Measurements from ENCODE around the gene ARMC10.

Gene ARMC10

DNA sequence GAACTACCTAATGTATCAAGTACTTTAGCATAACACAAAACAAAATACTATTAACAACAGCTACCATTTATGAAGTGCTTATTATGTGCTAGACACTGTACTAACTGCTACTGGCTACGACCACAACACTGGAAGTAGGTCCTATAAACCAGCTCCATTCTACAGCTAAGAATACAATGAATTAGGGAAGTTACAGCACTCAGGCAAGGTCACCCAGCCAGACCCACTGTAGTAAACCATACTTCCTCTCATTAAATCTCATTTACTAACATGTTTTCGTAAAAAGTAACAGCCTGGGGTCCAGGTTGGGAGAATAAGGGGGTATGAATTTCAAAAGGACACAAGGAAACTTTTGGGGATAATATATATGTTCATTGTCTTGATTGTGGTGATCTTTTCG, 48.6 kb downstream of the ARMC10 start:
- TF ChIP-seq CTCF (conservative IDR thresholded peaks at IDR 0.05; ENCODE audit: low read length), result no peak
- H3K4me3 ChIP-seq (ENCODE audit: low read length), result no peak overlapping the region
- DNase-seq (ENCODE audit: low read depth), result no peak

- TF ChIP-seq CTCF (conservative IDR thresholded peaks at IDR 0.05; ENCODE audit: low read length), result no peak
These were observed 49.6 kb downstream of the ARMC10 start for GRCh38 chr7:103124429-103124979.

DNA sequence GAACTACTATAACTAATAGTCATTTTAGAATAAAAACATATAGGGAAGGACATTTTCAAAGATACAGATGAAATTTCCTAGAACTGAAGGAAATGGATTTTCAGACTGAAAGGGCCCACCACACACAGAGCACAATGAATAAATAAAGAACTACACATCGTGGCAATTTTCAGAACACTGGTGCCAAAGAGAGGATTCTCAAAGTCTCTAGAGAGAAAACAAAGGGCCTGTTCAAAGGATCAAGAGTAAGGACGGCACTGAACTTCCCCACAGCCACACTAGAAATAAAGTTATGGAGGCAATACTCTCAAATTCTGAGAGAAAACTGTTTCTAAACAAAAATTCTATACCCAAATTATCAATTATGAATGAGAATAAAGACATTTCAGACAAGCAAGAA, 52.1 kb downstream of the ARMC10 start:
- no peak for DNase-seq (ENCODE audit: low read depth)
- TF ChIP-seq CTCF (conservative IDR thresholded peaks at IDR 0.05; ENCODE audit: low read length), result no peak
- no peak overlapping the region for H3K4me3 ChIP-seq (ENCODE audit: low read length)

More at GRCh38 chr7:103124429-103124979, 49.6 kb downstream of the ARMC10 start:
- DNase-seq (ENCODE audit: low read depth), result no peak
- H3K4me3 ChIP-seq (ENCODE audit: low read length), result no peak overlapping the region

- DNase-seq (ENCODE audit: low read depth), result no peak
- H3K4me3 ChIP-seq (ENCODE audit: low read length), result no peak overlapping the region
These were observed 55.0 kb downstream of the ARMC10 start for GRCh38 chr7:103129702-103130549.

GRCh38 chr7:103130901-103131624, 56.1 kb downstream of the ARMC10 start:
- no peak overlapping the region for H3K4me3 ChIP-seq (ENCODE audit: low read length)
- DNase-seq (ENCODE audit: low read depth), result no peak
- TF ChIP-seq CTCF (conservative IDR thresholded peaks at IDR 0.05; ENCODE audit: low read length), result no peak

More at GRCh38 chr7:103129702-103130549, 55.0 kb downstream of the ARMC10 start:
- TF ChIP-seq CTCF (conservative IDR thresholded peaks at IDR 0.05; ENCODE audit: low read length), result no peak

DNA sequence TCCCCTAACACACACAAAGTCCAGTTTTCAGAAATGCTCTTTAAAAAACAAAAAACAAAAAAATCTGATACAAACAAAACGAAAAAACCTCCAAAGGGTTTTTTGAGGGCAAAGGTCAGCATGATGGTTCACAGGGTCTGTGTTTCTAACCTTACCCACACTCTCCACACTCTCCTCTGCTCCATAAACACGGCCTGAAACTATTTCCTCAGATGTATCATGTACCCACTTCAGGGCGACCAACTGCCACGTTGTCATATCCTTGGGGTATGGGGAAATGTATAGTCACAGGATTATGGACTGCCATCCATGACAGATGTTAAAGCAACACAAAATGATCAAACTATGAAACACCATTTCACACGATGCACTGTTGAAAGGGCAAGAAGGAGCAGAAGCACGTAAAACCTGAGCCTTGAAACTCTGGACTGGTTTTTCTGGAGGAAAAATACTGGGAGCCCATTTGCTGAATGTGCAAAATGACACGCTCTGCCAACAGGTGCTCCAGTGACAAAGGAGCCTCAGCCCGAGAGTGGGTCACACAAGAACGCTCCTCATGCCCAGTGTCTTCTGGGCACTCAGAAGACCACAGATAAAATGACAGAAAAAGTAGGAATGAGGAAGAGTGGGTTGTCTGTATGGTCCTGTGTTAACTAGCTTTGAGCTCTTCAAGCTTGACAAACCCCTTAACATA, 58.2 kb downstream of the ARMC10 start:
- TF ChIP-seq CTCF (conservative IDR thresholded peaks at IDR 0.05; ENCODE audit: low read length), result no peak
- H3K4me3 ChIP-seq (ENCODE audit: low read length), result no peak overlapping the region
- DNase-seq (ENCODE audit: low read depth), result no peak

All from AG10803 (cell line).